ENCODE measurements around the gene KRT71. TPM values are rescaled to one million over a fixed set of nuclear protein-coding genes. Genes with fewer than 3 reads are reported as not detected.

The KRT71 gene
- total RNA-seq, 1 donor from 2014 or later, result not detected

GRCh38 chr12:52568111-52568510, 15.2 kb upstream of the KRT71 start:
- no peak overlapping the region for H3K4me3 Mint-ChIP-seq
- no peaks in the 10 kb centered on the region for H3K36me3 Mint-ChIP-seq (ENCODE audit: low read depth)
- peaks cover 20% of the 10 kb centered on the region for H3K27me3 Mint-ChIP-seq (ENCODE audit: low read depth)
- H3K27ac Mint-ChIP-seq (ENCODE audit: unreplicated experiment), result no peak overlapping the region
- no peaks in the 10 kb centered on the region for H3K9me3 Mint-ChIP-seq
- H3K4me1 Mint-ChIP-seq, result no peaks in the 10 kb centered on the region
- no peak for DNase-seq (ENCODE audit: low read depth, low spot score)
- TF ChIP-seq CTCF (conservative IDR thresholded peaks at IDR 0.05), result no peak

GRCh38 chr12:52566847-52567291, 13.9 kb upstream of the KRT71 start:
- Mint-ChIP-seq H3K4me1 (no peaks in the 10 kb centered on the region), H3K27ac (ENCODE audit: unreplicated experiment) (no peak overlapping the region), H3K36me3 (ENCODE audit: low read depth) (no peaks in the 10 kb centered on the region), H3K27me3 (ENCODE audit: low read depth) (peaks cover 26% of the 10 kb centered on the region), H3K9me3 (no peaks in the 10 kb centered on the region), H3K4me3 (no peak overlapping the region)
- no peak for DNase-seq (ENCODE audit: low read depth, low spot score)
- no peak for TF ChIP-seq CTCF (conservative IDR thresholded peaks at IDR 0.05)

- Mint-ChIP-seq H3K4me3 (no peak overlapping the region), H3K27me3 (ENCODE audit: low read depth) (peaks cover 43% of the 10 kb centered on the region), H3K36me3 (ENCODE audit: low read depth) (no peaks in the 10 kb centered on the region), H3K9me3 (no peaks in the 10 kb centered on the region), H3K4me1 (no peaks in the 10 kb centered on the region), H3K27ac (ENCODE audit: unreplicated experiment) (no peak overlapping the region)
- no peak for DNase-seq (ENCODE audit: low read depth, low spot score)
- TF ChIP-seq CTCF (conservative IDR thresholded peaks at IDR 0.05), result no peak
Observed at GRCh38 chr12:52564582-52564981, 11.6 kb upstream of the KRT71 start.

- DNase-seq (ENCODE audit: low read depth, low spot score), result no peak
- Mint-ChIP-seq H3K4me3 (no peak overlapping the region), H3K27ac (ENCODE audit: unreplicated experiment) (no peak overlapping the region), H3K36me3 (ENCODE audit: low read depth) (no peaks in the 10 kb centered on the region), H3K4me1 (no peaks in the 10 kb centered on the region), H3K9me3 (no peaks in the 10 kb centered on the region), H3K27me3 (ENCODE audit: low read depth) (peaks cover 56% of the 10 kb centered on the region)
- TF ChIP-seq CTCF (conservative IDR thresholded peaks at IDR 0.05), result peak; percentile 53
Observed at GRCh38 chr12:52561880-52562449, 9.0 kb upstream of the KRT71 start.

GRCh38 chr12:52559979-52560378, 7.0 kb upstream of the KRT71 start:
- no peaks in the 10 kb centered on the region for H3K4me1 Mint-ChIP-seq
- peaks cover 58% of the 10 kb centered on the region for H3K27me3 Mint-ChIP-seq (ENCODE audit: low read depth)
- H3K36me3 Mint-ChIP-seq (ENCODE audit: low read depth), result no peaks in the 10 kb centered on the region
- TF ChIP-seq CTCF (conservative IDR thresholded peaks at IDR 0.05), result no peak
- no peaks in the 10 kb centered on the region for H3K9me3 Mint-ChIP-seq
- DNase-seq (ENCODE audit: low read depth, low spot score), result no peak
- H3K4me3 Mint-ChIP-seq, result no peak overlapping the region
- H3K27ac Mint-ChIP-seq (ENCODE audit: unreplicated experiment), result no peak overlapping the region

All from neural crest cell (in vitro differentiated cells).